GM06990 (cell line): ENCODE data around the gene BTG2.
A peak's percentile ranks its signal among the peaks of the same experiment; 100 is the strongest.

ENCODE experiments used
- DNase-seq: peaks from one replicate; pipeline ENCODE4 v3.0.0-alpha.2; 2011; ENCODE audit not compliant: insufficient read length; ENCODE audit errors: extremely low read depth
- H3K27me3 ChIP-seq: replicated peaks from 2 replicates; pipeline ENCODE4 v1.6.0; 2011; ENCODE audit warnings: low read length; ENCODE audit not compliant: control insufficient read depth, insufficient read depth
- H3K36me3 ChIP-seq: 2 replicates; pipeline ENCODE4 v1.5.1; 2011; ENCODE audit warnings: low read length; ENCODE audit not compliant: control insufficient read depth, insufficient read depth
- H3K4me3 ChIP-seq: replicated peaks from 2 replicates; pipeline ENCODE4 v1.5.1; 2011; ENCODE audit warnings: low read depth, mild to moderate bottlenecking, control low read depth, low read length
- TF ChIP-seq, protein P1 (sequence below): IDR thresholded peaks from 2 replicates; pipeline ENCODE4 v1.5.1; 2011; ENCODE audit warnings: low read length, control low read depth, mild to moderate bottlenecking, inconsistent platforms; ENCODE audit not compliant: insufficient read depth, poor library complexity, severe bottlenecking

The BTG2 gene

DNA sequence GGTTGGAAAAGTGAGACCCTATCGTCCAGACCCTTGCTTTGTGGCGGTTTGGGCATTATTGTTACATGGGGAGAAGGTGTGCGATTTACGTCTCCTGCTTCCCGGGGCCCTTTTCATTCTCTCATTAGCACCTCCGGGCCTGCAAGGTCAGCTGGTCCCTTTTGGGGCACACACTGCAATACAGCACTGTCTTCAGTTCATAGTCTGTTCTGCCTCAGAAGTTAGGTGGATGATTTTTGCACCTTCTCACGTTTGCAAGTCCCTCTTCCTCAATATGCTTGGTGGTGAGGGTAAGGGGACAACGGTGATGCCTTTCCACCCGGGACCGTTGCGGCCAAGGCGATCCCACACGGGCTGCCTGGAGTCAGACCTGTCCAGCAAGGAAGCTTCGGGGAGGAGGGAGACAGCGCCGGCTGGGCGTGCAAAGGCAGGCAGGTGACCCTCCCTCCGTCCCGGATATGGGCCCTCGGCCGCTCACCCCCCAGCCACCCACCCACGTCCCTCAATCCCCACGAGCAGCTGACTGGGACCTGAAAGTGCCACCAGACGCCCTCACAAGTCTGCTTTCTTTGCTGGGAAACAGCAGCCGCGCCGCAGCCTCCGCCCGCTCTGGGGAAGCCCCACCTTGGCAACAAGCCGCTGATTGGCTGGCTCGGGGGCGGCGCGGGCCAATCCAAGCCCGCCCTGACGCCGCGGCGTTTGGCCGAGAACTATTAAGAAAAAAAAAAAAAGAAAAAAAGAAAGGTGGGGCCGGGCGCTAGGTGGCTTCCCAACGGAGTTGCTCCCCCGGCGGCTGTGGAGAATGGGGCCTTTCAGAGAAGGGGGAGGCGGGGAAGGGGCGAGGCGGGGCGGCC is 21.7 kb downstream of the BTG2 start:
- peak overlapping the region; percentile 51 for H3K4me3 ChIP-seq
- no peaks in the 10 kb centered on the region for H3K27me3 ChIP-seq
- DNase-seq = peak; percentile 97
- TF ChIP-seq, protein P1, sequence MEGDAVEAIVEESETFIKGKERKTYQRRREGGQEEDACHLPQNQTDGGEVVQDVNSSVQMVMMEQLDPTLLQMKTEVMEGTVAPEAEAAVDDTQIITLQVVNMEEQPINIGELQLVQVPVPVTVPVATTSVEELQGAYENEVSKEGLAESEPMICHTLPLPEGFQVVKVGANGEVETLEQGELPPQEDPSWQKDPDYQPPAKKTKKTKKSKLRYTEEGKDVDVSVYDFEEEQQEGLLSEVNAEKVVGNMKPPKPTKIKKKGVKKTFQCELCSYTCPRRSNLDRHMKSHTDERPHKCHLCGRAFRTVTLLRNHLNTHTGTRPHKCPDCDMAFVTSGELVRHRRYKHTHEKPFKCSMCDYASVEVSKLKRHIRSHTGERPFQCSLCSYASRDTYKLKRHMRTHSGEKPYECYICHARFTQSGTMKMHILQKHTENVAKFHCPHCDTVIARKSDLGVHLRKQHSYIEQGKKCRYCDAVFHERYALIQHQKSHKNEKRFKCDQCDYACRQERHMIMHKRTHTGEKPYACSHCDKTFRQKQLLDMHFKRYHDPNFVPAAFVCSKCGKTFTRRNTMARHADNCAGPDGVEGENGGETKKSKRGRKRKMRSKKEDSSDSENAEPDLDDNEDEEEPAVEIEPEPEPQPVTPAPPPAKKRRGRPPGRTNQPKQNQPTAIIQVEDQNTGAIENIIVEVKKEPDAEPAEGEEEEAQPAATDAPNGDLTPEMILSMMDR = no peak
- no peaks in the 10 kb centered on the region for H3K36me3 ChIP-seq

DNA sequence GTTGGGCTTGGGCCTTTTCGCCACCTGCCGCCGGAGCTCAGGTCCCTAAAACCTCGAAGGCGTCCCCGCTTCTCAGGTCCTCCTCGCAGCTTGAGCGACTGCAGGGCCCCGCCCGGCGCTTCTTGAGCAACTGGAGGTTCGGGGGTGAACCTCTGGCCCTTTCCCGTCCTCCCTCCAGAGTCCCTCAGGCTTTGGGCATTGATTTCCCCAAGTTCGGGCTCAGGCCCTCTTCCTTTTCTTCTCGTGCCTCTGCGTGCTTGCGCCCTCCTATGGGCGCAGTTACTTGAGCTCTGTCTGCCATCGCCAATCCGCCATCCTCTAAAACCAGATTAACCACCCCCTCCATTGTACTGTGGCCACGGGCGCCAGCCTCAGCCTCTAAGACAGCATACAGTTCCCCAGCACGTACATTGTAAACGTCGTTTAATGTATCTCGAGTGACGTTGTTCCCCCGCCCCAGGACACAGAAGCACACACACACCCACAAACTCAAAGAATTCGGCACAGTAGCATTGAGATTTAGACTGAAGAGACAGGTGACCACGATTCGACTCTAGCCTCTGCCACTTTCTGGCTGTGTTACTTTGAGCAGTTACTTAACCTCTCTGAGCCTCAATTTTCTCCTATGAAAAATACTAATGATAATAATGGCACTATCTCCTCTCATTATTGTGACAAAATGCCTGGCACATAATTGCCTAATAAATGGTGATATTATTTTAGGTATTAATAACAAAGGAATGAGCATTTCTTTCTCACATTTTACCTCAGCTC is 22.6 kb downstream of the BTG2 start:
- TF ChIP-seq, protein P1 = peak; percentile 53
- no peaks in the 10 kb centered on the region for H3K27me3 ChIP-seq
- DNase-seq = no peak
- H3K36me3 ChIP-seq = no peaks in the 10 kb centered on the region
- peak overlapping the region; percentile 50 for H3K4me3 ChIP-seq

DNA sequence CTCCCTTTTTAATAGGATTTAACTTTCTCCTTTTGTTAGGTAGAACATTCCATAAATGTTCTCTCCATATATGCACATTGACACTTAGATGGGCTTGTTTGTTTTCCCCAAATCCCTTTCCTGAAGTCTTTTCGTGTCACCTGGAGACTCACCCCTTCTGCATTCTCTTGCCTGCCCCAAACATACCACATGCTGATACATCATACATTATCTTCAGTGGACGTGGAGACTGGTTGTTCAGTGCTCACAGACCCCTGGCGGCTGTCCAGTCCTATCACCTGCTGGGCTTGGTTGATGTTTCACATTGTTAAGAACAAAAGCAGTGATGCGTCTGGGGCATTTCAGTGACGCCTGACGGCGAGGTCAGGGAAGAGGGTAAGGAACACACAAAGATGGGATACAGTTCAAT is 23.4 kb downstream of the BTG2 start:
- TF ChIP-seq, protein P1 = no peak
- DNase-seq = no peak
- no peaks in the 10 kb centered on the region for H3K36me3 ChIP-seq
- no peak overlapping the region for H3K4me3 ChIP-seq
- no peaks in the 10 kb centered on the region for H3K27me3 ChIP-seq

DNA sequence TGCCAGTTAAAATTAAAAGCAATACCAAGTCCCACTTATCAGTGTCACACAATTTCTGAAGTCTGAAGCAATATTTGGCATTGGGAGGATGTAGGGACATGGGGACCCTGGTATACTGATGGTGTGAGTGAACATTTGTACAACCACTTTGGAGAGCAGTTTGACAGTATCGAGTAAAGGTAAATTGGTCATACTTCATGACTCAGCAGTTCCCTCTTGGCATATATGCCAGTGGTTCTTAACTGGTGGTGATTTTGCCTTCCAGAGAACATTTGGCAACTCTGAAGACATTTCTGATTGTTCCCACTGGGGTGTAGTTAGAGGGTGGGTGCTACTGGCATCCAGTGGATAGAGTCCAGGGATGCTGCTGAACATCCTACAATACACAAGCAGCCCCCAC is 25.9 kb downstream of the BTG2 start:
- TF ChIP-seq, protein P1 = no peak
- no peaks in the 10 kb centered on the region for H3K27me3 ChIP-seq
- no peak for DNase-seq
- H3K36me3 ChIP-seq = no peaks in the 10 kb centered on the region
- H3K4me3 ChIP-seq = no peak overlapping the region

DNA sequence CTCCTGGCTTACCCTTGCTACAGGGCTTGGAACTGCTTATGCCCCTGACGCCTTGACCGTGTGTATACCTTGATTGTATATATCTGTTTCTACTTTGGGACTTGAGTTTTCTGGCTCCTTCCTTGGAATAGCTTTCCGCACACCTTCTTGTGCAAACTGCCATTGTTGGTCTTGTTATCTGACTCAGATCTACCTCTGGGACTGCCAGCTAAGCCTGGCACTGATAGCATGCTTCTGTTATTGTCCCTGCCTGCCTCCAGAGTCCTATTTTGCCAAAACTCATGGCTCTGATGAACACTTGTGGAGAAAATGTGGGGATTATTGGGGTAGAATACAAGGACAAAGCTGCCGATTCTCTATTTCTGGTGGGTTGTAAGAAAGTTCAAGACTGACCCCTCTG is 30.2 kb downstream of the BTG2 start:
- no peak for DNase-seq
- Histone ChIP-seq H3K36me3 (no peaks in the 10 kb centered on the region), H3K4me3 (no peak overlapping the region), H3K27me3 (no peaks in the 10 kb centered on the region)
- TF ChIP-seq, protein P1 = no peak
